Measurements from ENCODE around the gene NEDD4.
"Not testable (repeated sequence)": the region's sequence is repeated elsewhere in the genome, so short reads cannot be mapped to it uniquely, and the experiment has no call there.

NEDD4 gene

GRCh38 chr15:55954862-55955605 is 38.4 kb downstream of the NEDD4 start:
- Histone ChIP-seq H3K4me1 (ENCODE audit: insufficient read depth, low read length) (no peaks in the 10 kb centered on the region), H3K9me3 (ENCODE audit: insufficient read depth, low read depth, low read length) (no peaks in the 10 kb centered on the region), H3K4me3 (ENCODE audit: low read length) (no peak overlapping the region), H3K27ac (ENCODE audit: low read depth, low read length) (no peak overlapping the region), H3K27me3 (ENCODE audit: insufficient read depth, low read length) (no peaks in the 10 kb centered on the region), H3K36me3 (ENCODE audit: insufficient read depth, low read length) (no peaks in the 10 kb centered on the region), H3K9ac (ENCODE audit: low read depth, low read length) (no peak overlapping the region)
- WGBS, result 96% methylated on average over 6 of the region's 6 CpGs

DNA sequence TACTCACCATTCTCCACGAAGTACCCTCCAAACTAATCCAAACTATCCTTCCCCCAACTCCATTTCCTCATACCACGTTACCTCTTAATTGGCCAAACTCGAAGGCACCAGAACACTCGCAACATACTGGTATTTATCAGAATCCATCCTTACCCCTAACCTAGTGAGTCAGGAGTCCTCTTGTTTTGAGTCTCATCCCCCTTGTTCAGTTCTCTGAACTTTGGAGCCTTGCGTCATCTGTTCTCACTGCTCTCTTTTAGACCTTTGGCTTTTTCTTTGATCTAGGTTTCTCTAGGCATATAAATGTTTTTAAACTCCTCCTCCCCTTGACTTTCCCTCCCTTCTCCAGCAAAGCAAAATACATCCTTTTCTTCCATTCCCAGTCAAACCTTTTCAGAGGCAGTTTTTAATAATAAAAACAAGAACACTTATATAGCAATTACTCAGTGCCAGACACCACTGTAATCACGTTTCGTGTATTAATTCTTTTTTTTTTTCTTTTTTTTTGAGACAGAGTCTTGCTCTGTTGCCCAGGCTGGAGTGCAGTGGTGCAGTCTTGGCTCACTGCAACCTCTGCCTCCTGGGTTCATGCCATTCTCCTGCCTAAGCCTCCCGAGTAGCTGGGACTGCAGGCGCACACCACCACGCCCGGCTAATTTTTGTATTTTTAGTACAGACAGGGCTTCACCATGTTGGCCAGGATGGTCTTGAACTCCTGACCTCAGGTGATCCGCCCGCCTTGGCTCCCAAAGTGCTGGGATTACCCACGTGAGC is 40.7 kb downstream of the NEDD4 start:
- not testable (repeated sequence) for H3K9me3 ChIP-seq (ENCODE audit: insufficient read depth, low read depth, low read length); H3K27me3 ChIP-seq (ENCODE audit: insufficient read depth, low read length); H3K4me1 ChIP-seq (ENCODE audit: insufficient read depth, low read length); H3K4me3 ChIP-seq (ENCODE audit: low read length); H3K27ac ChIP-seq (ENCODE audit: low read depth, low read length); H3K36me3 ChIP-seq (ENCODE audit: insufficient read depth, low read length); H3K9ac ChIP-seq (ENCODE audit: low read depth, low read length)
- 95% methylated on average over 14 of the region's 14 CpGs for WGBS

DNA sequence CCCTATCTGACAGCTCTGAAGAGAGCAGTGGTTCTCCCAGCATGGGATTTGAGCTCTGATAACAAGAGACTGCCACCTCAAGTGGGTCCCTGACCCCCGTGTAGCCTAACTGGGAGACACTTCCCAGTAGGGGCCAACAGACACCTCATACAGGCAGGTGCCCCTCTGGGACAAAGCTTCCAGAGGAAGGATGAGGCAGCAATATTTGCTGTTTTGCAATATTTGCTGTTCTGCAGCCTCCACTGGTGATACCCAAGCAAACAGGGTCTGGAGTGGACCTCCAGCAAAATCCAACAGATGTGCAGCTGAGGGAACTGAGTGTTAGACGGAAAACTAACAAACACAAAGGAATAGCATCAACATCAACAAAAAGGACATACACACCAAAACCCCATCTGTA is 48.8 kb downstream of the NEDD4 start:
- H3K27ac ChIP-seq (ENCODE audit: low read depth, low read length); H3K27me3 ChIP-seq (ENCODE audit: insufficient read depth, low read length); H3K9ac ChIP-seq (ENCODE audit: low read depth, low read length); H3K4me3 ChIP-seq (ENCODE audit: low read length); H3K36me3 ChIP-seq (ENCODE audit: insufficient read depth, low read length); H3K9me3 ChIP-seq (ENCODE audit: insufficient read depth, low read depth, low read length); H3K4me1 ChIP-seq (ENCODE audit: insufficient read depth, low read length): not testable (repeated sequence)
- 84% methylated on average over 2 of the region's 2 CpGs for WGBS

- Histone ChIP-seq H3K27ac (ENCODE audit: low read depth, low read length) (no peak overlapping the region), H3K36me3 (ENCODE audit: insufficient read depth, low read length) (no peaks in the 10 kb centered on the region), H3K4me1 (ENCODE audit: insufficient read depth, low read length) (no peaks in the 10 kb centered on the region), H3K4me3 (ENCODE audit: low read length) (no peak overlapping the region), H3K27me3 (ENCODE audit: insufficient read depth, low read length) (no peaks in the 10 kb centered on the region), H3K9me3 (ENCODE audit: insufficient read depth, low read depth, low read length) (peaks cover 4% of the 10 kb centered on the region; the same call in 1 of the 2 replicates), H3K9ac (ENCODE audit: low read depth, low read length) (no peak overlapping the region)
- WGBS, result 94% methylated on average over 3 of the region's 4 CpGs
Observed at GRCh38 chr15:55942332-55942731, 51.1 kb downstream of the NEDD4 start.

- H3K36me3 ChIP-seq (ENCODE audit: insufficient read depth, low read length), result no peaks in the 10 kb centered on the region
- no peaks in the 10 kb centered on the region for H3K4me1 ChIP-seq (ENCODE audit: insufficient read depth, low read length)
- no peak overlapping the region for H3K9ac ChIP-seq (ENCODE audit: low read depth, low read length)
- WGBS, result 93% methylated on average over 5 of the region's 6 CpGs
- no peak overlapping the region for H3K4me3 ChIP-seq (ENCODE audit: low read length)
- no peaks in the 10 kb centered on the region for H3K27me3 ChIP-seq (ENCODE audit: insufficient read depth, low read length)
- no peak overlapping the region for H3K27ac ChIP-seq (ENCODE audit: low read depth, low read length)
- peaks cover 4% of the 10 kb centered on the region; the same call in 1 of the 2 replicates for H3K9me3 ChIP-seq (ENCODE audit: insufficient read depth, low read depth, low read length)
Observed at GRCh38 chr15:55937040-55937439, 56.4 kb downstream of the NEDD4 start.

DNA sequence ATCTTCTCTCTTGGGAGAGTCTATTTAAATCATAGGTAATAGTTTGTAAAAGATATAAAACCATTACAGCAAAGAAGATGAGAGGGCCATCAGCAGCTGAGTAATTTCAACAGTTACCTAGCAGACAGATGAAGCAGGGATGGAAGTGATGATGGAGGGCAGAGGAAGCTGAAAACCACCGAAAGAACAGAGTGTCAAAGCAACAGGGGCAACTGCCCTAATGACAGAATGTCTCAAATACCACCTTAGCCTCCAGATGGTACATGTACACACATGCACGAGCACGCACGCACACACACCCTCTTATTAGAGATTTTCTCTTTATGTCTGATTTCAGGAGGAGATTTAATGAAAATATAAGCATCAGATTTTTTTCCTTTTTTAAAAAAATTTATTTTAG is 64.5 kb downstream of the NEDD4 start:
- Histone ChIP-seq H3K9me3 (ENCODE audit: insufficient read depth, low read depth, low read length) (no peaks in the 10 kb centered on the region), H3K27ac (ENCODE audit: low read depth, low read length) (no peak overlapping the region), H3K4me3 (ENCODE audit: low read length) (no peak overlapping the region), H3K4me1 (ENCODE audit: insufficient read depth, low read length) (no peaks in the 10 kb centered on the region), H3K9ac (ENCODE audit: low read depth, low read length) (no peak overlapping the region), H3K36me3 (ENCODE audit: insufficient read depth, low read length) (no peaks in the 10 kb centered on the region), H3K27me3 (ENCODE audit: insufficient read depth, low read length) (no peaks in the 10 kb centered on the region)
- WGBS, result 93% methylated on average over 1 of the region's 4 CpGs

GRCh38 chr15:55921744-55922143 is 71.7 kb downstream of the NEDD4 start:
- Histone ChIP-seq H3K9me3 (ENCODE audit: insufficient read depth, low read depth, low read length) (no peaks in the 10 kb centered on the region), H3K4me3 (ENCODE audit: low read length) (no peak overlapping the region), H3K36me3 (ENCODE audit: insufficient read depth, low read length) (no peaks in the 10 kb centered on the region), H3K4me1 (ENCODE audit: insufficient read depth, low read length) (no peaks in the 10 kb centered on the region), H3K9ac (ENCODE audit: low read depth, low read length) (no peak overlapping the region), H3K27me3 (ENCODE audit: insufficient read depth, low read length) (no peaks in the 10 kb centered on the region), H3K27ac (ENCODE audit: low read depth, low read length) (no peak overlapping the region)
- 94% methylated on average over 3 of the region's 4 CpGs for WGBS

DNA sequence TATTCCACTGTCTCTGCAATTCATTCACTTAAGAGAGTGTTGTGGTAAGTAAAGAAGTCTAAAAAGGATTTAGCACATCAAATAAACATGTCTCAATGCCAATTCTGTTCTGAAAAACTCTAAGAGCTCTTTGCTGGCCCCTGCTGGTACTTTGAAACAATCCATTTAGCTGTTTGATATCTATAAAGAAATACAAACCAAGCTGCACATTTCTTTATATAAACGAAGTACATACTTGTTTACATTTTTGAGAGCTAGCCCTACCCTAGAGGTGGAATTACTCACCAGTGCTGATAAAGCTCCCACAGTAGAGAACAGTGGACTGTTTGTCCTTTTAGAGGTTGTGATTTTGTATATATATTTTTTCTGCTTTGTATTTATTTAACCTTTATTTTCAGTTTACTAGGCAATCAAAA is 75.5 kb downstream of the NEDD4 start:
- no peak overlapping the region for H3K9ac ChIP-seq (ENCODE audit: low read depth, low read length)
- H3K4me1 ChIP-seq (ENCODE audit: insufficient read depth, low read length), result no peaks in the 10 kb centered on the region
- no peak overlapping the region for H3K27ac ChIP-seq (ENCODE audit: low read depth, low read length)
- H3K4me3 ChIP-seq (ENCODE audit: low read length), result no peak overlapping the region
- H3K36me3 ChIP-seq (ENCODE audit: insufficient read depth, low read length), result no peaks in the 10 kb centered on the region
- WGBS, result no CpG with 5 or more reads among the region's 1 CpG
- no peaks in the 10 kb centered on the region for H3K9me3 ChIP-seq (ENCODE audit: insufficient read depth, low read depth, low read length)
- no peaks in the 10 kb centered on the region for H3K27me3 ChIP-seq (ENCODE audit: insufficient read depth, low read length)

- Histone ChIP-seq H3K27ac (ENCODE audit: low read depth, low read length) (no peak overlapping the region), H3K4me3 (ENCODE audit: low read length) (no peak overlapping the region)
- WGBS, result 84% methylated on average over 10 of the region's 11 CpGs
Observed at GRCh38 chr15:55916666-55917409, 76.6 kb downstream of the NEDD4 start.

DNA sequence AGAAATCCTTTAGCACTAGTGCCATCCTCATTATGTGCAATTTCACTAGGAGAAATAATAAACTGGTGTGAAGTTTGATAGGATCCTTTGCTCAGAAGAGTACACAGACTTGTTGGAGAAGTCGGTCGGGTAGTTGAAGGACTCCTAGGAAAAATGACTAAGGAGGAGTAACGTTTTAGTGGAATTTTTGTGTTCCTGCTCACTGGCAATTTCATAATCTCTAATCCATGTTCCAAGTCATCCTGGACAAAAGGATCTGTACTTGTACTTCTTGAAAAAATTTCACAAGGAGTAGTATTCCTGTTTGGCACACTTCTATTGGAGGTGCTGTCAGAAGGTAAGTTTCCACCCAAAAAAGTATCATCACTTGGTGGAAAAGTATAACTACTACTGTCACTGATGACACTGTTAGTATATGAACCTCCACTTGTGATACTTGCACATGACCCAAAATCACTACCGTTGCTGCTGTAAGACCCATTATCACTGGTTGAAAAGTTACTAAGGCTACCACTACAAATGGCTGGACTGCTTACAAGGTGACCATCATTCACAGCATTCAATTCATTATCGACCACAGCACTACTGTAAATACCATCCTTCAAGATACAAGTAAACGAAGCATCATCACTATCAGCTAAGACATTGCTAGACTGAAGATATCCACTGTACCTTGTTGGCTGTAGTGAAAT is 77.4 kb downstream of the NEDD4 start:
- Histone ChIP-seq H3K4me1 (ENCODE audit: insufficient read depth, low read length) (no peaks in the 10 kb centered on the region), H3K9ac (ENCODE audit: low read depth, low read length) (no peak overlapping the region), H3K36me3 (ENCODE audit: insufficient read depth, low read length) (no peaks in the 10 kb centered on the region), H3K9me3 (ENCODE audit: insufficient read depth, low read depth, low read length) (no peaks in the 10 kb centered on the region), H3K27ac (ENCODE audit: low read depth, low read length) (no peak overlapping the region), H3K4me3 (ENCODE audit: low read length) (no peak overlapping the region; the same call in 1 of the 2 replicates), H3K27me3 (ENCODE audit: insufficient read depth, low read length) (no peaks in the 10 kb centered on the region)
- WGBS, result 92% methylated on average over 6 of the region's 6 CpGs

More at GRCh38 chr15:55916666-55917409, 76.6 kb downstream of the NEDD4 start:
- H3K4me1 ChIP-seq (ENCODE audit: insufficient read depth, low read length), result no peaks in the 10 kb centered on the region
- H3K9me3 ChIP-seq (ENCODE audit: insufficient read depth, low read depth, low read length), result no peaks in the 10 kb centered on the region
- H3K36me3 ChIP-seq (ENCODE audit: insufficient read depth, low read length), result no peaks in the 10 kb centered on the region
- no peaks in the 10 kb centered on the region for H3K27me3 ChIP-seq (ENCODE audit: insufficient read depth, low read length)
- H3K9ac ChIP-seq (ENCODE audit: low read depth, low read length), result no peak overlapping the region
